ENCODE results near the gene RPL37.
"Not testable (repeated sequence)": the region's sequence is repeated elsewhere in the genome, so short reads cannot be mapped to it uniquely, and the experiment has no call there.

RPL37 gene

GRCh38 chr5:40833712-40834229 is 1.3 kb downstream of the RPL37 start:
- DNase-seq: no peak

DNA sequence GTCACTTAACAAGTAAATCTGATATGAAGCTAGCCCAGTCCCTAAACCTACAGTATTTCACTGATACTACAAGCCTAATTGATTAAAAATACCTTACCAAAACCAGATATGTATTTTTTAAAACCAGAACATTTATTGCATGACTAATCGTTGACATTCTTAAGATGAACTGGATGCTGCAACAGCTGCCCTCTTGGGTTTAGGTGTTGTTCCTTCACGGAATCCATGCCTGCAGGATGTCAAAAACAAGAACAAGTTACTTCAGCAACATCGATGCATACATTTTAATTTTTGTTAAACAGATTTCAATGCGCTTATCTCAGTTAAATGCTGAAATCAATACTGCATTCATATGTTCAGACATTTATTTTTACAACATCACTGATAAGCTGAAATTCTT is 2.7 kb downstream of the RPL37 start:
- DNase-seq: no peak

GRCh38 chr5:40831346-40832210 is 3.4 kb downstream of the RPL37 start:
- no peak for DNase-seq

- no peak for DNase-seq
Observed at GRCh38 chr5:40829748-40830533, 5.1 kb downstream of the RPL37 start.

GRCh38 chr5:40828690-40829661 is 6.0 kb downstream of the RPL37 start:
- no peak for DNase-seq

DNA sequence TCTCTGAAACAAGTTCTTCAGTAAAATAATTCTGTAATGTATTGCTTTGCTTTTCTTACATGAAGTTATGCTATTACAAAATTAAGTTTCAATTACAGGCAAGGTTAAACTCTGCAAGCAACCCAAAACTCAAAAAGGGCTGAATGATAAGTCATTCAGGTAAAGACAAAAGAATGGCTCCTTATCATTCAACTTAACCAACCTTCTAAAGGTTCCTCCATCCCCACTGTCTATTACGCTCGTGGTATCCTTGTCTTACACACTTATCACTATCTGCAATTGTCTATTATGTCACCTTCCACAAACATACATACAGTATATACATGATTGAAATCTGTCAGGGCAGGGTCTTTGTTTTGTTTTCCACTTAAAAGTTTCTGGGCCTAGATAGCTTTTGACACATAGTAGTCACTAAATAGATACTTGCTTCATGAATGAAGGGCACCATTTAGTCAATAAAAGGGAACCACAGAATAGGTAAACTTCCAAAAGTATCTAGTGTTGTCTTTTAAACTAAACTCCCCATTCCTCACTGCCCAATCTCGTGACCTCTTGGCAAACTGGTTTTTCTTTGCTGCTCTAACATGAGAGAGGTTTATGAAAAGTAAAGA is 6.9 kb downstream of the RPL37 start:
- DNase-seq: no peak

DNA sequence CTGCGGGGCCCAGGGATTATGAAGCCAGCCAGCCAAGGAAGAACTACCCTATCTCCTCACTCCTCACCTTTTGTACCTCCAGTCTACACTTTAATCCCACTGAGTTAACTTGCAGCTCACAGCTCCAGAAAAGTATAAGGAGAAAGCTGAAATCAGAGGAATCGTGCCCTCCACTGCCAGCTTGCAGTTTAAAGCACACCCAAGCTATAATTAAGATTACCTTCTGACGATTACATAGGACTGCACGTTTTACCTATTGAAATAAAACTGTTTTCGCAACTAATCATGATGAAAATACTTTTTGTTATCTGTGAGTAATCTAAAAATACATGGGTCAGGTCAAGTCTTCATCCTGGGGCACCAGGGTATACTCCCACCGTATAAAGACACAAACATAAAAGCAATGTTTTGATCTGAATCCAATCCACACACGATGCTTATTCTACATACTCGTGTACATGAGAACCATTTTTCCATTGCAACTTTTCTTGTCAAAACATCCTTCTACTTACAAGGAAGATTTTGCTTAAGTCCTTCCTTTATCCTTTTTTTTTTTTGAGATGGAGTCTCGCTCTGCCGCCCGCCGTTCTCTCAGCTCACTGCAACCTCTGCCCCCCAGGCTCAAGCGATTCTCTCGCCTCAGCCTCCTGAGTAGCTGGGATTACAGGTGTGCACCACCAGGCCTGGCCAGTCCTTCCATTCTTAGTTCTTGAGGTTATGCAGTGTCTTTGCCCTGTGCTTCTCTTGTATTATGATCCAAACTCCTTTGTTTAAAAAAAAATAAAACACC is 7.6 kb downstream of the RPL37 start:
- DNase-seq: no peak

- no peak for DNase-seq
Observed at GRCh38 chr5:40826489-40827187, 8.4 kb downstream of the RPL37 start.

GRCh38 chr5:40825461-40826043 is 9.5 kb downstream of the RPL37 start:
- DNase-seq: not testable (repeated sequence)

GRCh38 chr5:40823459-40823858 is 11.6 kb downstream of the RPL37 start:
- DNase-seq: no peak

DNA sequence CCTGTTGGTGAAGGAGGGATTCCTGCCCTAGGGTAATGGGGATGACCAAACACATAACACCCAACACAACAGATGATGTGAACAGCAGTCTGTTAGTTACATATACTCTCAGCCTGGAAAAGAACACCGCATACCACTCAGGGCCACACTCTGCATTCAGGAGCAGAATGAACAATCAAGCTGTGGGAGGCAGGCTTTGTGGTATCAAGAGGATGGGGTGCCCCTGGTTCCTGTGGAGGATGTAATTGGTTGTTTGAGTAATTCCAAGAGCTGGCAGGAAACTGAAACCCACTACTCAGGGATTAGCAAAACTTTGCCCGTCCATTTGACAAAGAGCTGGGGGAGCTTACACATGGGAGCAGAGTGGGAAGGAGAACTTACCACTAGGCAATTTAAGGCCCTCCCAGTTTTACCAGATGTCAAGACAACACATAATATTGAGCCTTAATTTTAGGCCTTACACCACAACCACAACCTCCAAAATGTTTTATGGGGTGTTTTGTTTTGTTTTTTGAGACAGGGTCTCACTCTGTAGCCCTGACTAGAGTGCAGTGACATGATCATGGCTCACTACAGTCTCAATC is 21.2 kb downstream of the RPL37 start:
- no peak for DNase-seq

DNA sequence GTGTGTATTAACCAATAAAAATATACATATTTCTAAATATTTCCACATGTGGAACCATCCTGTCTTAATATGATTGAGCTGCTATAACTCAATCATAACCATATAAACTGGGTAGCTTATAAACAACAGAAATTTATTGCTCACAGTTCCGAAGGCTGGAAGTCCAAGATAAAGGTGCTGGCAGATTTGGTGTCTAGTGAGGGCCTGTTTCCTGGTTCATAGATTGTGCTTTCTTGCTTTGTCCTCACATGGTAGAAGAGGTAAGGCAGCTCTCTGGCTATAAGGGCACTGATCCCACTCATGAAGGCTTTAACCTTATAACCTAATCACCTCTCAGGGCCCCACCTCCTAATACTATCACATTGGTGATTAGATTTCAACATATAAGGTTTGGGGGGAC is 22.9 kb downstream of the RPL37 start:
- no peak for DNase-seq

DNA sequence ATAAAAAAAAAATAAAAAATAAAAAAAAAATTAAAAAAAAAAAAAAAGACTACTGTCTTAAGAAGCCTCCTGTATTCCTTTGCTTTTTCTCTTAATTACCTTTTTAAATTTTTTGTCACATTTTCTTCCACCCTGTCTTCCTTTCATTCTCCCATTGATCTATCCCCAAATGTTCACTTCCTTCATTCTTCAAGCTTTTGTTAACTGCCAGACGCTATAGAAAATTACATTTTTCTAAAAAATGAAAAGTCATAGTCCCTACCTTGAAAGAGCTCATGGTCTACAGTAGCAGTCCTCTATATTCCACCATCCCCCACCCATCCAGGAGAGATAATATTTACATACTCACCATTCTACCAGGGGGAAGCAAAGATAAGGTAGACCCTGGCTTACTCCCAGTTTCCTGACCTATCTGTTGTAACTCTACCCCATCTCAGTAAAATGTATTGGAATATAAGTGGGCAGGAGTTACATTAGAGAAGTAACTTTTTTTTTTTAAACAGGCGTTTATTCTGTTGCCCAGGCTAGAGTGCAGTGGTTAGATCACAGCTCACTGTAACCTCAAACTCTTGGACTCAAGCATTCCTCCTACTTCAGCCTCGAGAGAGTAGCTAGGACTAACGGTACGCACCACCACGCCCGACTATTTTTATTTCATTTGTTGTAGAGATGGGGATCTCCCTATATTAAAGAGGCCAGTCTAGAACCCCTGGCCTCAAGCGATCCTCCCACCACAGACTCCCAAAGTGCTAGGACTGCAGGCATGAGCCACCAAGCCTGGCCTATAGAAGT is 33.1 kb downstream of the RPL37 start:
- DNase-seq: no peak

GRCh38 chr5:40799258-40799657 is 35.8 kb downstream of the RPL37 start:
- no peak for DNase-seq

- no peak for DNase-seq
Observed at GRCh38 chr5:40798801-40799210, 36.2 kb downstream of the RPL37 start.

- DNase-seq: peak; percentile 91
Observed at GRCh38 chr5:40798012-40798800, 36.8 kb downstream of the RPL37 start, which contains the start of gene PRKAA1. TSS of gene PRKAA1 (minus strand) at chr5:40798374. CDS start at chr5:40798189, 185 bp downstream.

- DNase-seq: peak; percentile 83
Observed at GRCh38 chr5:40797273-40798011, 37.6 kb downstream of the RPL37 start.

Measured in CD4-positive, alpha-beta T cell treated with Interleukin-10 for 1 hour (primary cell).